Measurements from ENCODE around the gene DPAGT1.
A peak's percentile ranks its signal among the peaks of the same experiment; 100 is the strongest.
"Not testable (repeated sequence)": the region's sequence is repeated elsewhere in the genome, so short reads cannot be mapped to it uniquely, and the experiment has no call there.

DPAGT1 gene

DNA sequence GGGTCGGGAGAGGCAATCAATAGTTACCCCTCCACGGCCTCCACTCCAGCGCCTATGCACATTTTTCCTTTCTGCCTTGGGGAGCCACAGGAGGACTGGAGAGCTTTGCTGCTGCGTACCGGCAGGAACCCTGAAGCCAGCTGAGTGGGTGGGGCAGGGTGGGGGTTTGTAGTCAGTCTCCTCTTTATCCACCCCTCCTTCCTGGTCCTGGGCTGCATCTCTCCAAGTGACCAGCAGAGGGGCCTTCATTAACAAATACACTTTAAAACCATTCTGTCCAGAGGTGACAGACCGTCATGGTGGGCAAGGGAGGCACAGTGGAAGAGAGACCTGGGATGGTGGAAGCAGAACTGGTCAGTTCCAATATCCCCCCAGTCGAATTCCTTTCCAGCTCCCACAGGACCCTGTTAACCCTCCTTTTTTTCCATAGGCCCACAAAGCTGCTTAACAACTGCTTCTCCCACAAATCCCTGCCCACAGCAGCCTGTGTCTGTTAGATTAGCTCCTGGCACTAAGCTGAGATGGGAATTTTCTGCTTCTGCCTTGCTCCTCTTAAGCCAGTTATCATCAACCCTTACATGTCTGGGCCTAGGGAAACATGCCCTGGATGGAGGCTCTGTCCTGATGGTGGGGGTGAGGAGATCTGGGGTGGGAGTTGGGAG is 43.3 kb upstream of the DPAGT1 start:
- peak; percentile 87 for DNase-seq (ENCODE audit: low spot score)

DNA sequence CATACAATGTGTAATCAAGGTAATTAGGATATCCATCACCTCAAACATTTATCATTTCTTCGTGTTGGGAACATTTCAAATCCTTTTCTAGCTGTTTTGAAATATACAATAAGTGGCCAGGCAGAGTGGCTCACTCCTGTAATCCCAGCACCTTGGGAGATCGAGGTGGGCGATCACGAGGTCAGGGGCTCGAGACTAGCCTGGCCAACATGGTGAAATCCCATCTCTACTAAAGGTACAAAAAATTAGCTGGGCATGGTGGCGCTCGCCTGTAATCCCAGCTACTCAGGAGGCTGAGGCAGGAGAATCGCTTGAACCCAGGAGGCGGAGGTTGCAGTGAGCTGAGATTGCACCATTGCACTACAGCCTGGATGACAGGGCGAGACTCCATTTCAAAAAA is 37.6 kb upstream of the DPAGT1 start:
- DNase-seq (ENCODE audit: low spot score), result not testable (repeated sequence)

More for the DNA sequence above, 43.3 kb upstream of the DPAGT1 start:
- TF ChIP-seq, protein P1, sequence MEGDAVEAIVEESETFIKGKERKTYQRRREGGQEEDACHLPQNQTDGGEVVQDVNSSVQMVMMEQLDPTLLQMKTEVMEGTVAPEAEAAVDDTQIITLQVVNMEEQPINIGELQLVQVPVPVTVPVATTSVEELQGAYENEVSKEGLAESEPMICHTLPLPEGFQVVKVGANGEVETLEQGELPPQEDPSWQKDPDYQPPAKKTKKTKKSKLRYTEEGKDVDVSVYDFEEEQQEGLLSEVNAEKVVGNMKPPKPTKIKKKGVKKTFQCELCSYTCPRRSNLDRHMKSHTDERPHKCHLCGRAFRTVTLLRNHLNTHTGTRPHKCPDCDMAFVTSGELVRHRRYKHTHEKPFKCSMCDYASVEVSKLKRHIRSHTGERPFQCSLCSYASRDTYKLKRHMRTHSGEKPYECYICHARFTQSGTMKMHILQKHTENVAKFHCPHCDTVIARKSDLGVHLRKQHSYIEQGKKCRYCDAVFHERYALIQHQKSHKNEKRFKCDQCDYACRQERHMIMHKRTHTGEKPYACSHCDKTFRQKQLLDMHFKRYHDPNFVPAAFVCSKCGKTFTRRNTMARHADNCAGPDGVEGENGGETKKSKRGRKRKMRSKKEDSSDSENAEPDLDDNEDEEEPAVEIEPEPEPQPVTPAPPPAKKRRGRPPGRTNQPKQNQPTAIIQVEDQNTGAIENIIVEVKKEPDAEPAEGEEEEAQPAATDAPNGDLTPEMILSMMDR (IDR thresholded peaks at IDR 0.05; ENCODE audit: extremely low read depth, missing control alignments), result peak; percentile 41

DNA sequence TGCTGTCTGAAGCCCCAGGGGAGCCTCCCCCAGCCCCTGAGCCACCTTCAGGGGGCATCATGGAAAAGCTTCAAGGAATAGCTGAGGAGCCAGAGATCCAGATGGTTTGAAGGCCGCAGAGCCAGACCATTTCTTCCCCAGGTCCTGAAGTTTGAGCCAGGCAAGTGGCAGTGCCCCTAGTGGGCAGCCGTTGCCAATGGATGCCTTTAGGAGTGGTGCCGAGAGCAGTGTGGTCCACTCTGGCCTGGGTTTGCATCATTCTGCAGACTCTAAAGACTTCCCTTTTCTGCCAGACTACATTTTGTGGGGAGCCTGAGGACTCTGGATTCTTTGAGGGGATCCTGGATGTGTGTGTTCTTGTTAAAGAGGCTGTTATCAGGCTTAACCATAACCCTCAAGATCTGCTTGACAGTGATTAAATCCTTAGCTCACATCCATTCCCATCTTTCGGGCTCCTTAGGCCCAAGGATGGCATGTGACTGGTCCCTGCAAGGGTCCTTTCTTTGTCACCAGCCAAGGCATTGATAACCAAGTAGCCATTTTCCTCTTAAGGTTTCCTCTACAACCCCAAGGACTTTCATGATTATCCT is 32.8 kb upstream of the DPAGT1 start:
- TF ChIP-seq, protein P1 (IDR thresholded peaks at IDR 0.05; ENCODE audit: extremely low read depth, missing control alignments), result peak; percentile 26
- DNase-seq (ENCODE audit: low spot score), result no peak

DNA sequence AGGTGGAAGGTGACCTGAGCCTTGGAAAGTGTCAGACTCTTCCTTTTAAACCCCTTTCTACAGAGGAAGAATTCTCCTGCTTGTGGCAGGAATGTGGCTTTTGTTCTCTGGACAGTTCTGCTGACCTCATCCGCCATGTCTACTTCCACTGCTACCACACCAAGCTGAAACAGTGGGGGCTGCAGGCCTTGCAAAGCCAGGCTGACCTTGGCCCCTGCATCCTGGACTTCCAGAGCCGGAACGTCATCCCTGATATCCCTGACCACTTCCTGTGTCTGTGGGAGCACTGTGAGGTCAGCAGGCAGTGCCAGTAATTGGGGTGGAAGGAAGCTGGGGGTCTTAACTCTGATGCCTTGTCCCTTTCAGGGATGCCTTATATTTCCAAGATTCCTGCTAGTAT is 29.0 kb upstream of the DPAGT1 start:
- TF ChIP-seq, protein P1 (IDR thresholded peaks at IDR 0.05; ENCODE audit: extremely low read depth, missing control alignments), result no peak
- DNase-seq (ENCODE audit: low spot score), result no peak

DNA sequence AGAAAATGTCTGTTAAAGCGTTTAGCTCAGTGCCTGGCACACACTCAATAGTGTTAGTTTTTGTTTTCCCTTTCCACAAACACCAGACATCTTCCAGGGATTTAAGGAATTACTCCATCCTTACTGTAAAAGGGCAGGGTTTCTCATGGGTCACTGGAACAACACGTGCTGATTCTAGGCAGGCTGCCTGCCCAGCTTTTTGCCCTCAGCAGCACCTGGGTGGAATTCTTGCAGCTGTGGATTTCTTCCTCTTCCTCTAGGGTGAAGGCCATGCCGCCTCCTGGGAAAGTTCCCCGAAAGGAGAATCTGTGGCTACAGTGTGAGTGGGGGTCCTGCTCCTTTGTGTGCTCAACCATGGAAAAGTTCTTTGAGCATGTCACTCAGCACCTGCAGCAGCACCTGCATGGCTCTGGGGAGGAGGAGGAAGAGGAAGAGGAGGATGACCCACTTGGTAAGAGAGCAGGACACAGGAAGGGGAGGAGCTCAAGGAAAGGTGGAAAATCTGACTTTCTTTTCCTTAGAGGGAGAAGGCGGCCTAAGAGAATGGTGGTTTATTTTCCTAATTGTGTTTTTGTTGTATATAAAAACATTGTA is 25.1 kb upstream of the DPAGT1 start:
- TF ChIP-seq, protein P1 (IDR thresholded peaks at IDR 0.05; ENCODE audit: extremely low read depth, missing control alignments), result no peak

DNA sequence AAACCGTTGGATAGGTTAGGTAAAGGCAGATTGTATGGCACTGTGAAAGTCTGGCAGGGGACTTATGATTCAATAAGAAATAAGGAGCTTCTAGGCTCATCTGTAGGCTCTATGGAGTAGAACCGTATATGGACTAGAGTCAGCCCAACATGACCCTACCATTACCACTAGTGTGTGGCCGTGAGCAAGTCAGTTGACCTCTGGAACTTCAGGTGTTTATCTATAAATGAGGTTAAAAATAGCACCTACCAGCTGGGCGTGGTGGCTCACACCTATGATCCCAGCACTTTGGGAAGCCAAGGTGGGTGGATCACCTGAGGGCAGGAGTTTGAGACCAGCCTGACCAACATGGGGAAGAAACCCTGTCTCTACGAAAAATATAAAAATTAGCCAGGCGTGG is 24.2 kb upstream of the DPAGT1 start:
- no peak for DNase-seq (ENCODE audit: low spot score)

More for the DNA sequence above, 25.1 kb upstream of the DPAGT1 start:
- DNase-seq (ENCODE audit: low spot score), result no peak

DNA sequence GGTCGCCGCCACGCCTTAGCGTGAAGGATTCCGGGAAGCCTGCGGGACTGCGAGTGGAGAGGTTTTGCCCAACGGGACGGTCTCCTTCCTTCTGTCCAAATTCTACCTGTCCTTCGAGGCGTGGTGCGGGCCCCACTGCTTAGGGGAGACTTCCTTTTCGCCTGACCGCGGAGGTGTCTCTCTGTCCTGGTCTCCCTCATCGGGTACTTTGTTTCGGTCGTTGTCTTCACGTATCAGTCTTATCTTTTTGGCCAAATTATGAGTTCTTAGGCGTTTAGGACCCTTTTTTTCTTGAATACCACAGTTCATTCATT is 20.1 kb upstream of the DPAGT1 start:
- no peak for DNase-seq (ENCODE audit: low spot score)
- TF ChIP-seq, protein P1 (IDR thresholded peaks at IDR 0.05; ENCODE audit: extremely low read depth, missing control alignments), result no peak

More for the DNA sequence above, 24.2 kb upstream of the DPAGT1 start:
- TF ChIP-seq, protein P1 (IDR thresholded peaks at IDR 0.05; ENCODE audit: extremely low read depth, missing control alignments), result no peak
